Measurements from ENCODE around the gene USP9X.
"Not testable (repeated sequence)": the region's sequence is repeated elsewhere in the genome, so short reads cannot be mapped to it uniquely, and the experiment has no call there.

Gene USP9X

GRCh38 chrX:41087201-41087600 lies 2.0 kb downstream of the USP9X start:
- DNase-seq: no peak

DNA sequence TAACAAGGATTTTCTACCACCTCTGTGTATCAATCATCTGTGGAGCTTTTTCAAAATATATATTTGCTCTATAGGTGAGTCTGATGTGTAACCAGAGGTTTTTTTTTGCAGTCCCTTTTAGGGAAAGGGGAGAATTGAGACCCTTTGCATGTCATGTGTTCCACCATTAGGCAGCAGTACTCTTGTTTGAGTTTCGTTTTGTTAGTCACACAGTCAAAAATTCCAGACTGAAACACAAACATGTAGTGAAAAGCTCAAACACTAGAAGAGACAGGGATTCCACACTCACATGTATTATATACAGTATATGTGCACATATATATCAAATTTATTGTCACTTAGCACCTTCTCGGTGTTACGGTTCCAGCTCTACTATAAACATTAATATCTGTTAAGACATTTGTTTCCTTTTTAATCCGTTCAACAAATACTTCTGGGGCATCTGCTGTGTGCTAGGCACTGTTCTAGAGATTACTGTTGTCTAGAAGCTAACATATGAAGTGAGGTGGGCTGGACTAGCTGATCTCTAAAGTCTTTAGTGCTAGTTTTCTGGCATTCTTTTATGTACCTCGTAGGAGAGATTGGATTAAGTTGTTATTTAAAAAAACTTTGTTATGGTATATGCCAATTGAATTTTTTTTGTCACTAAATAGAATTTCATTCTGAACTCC lies 5.5 kb downstream of the USP9X start:
- DNase-seq: no peak

- no peak for DNase-seq
Observed at GRCh38 chrX:41092776-41093175, 7.5 kb downstream of the USP9X start.

DNA sequence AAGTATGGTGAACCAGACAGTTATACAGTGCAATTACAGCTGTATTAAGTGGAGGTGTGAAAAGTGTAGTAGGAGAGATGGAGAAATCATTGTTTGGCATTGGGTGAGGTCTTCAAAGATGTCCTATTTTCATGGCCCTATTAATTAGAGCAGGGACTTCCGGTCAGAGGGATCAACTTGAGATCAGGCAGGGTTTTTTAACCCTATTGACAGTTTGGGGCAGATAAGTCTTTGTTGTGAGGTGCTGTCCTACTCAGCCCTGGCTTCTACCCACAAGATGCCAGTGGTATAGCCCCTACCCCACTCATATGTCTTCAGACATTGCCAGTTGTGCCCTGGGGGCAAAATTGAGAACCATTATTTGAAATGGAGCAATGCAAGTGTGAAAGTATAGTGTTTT lies 9.9 kb downstream of the USP9X start:
- no peak for DNase-seq

DNA sequence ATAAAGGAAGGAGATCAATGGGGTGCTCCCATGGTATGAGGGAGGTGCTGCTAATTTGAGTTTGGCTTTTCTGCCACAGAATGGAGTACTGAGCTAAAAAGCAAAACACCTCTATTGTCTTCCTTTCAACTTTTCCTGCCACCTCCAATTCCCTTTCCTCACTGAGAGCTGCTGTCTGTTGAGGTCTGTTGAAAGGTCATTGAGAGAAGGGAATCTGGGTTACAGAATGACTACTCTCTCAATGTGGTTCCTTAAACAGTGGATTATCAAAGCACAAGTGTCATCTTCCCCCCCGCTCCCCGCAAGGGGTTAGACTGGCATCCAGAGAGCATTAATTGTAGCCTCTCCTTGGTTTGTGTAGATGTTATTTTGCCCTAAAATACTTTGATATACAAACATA lies 10.7 kb downstream of the USP9X start:
- DNase-seq: no peak

DNA sequence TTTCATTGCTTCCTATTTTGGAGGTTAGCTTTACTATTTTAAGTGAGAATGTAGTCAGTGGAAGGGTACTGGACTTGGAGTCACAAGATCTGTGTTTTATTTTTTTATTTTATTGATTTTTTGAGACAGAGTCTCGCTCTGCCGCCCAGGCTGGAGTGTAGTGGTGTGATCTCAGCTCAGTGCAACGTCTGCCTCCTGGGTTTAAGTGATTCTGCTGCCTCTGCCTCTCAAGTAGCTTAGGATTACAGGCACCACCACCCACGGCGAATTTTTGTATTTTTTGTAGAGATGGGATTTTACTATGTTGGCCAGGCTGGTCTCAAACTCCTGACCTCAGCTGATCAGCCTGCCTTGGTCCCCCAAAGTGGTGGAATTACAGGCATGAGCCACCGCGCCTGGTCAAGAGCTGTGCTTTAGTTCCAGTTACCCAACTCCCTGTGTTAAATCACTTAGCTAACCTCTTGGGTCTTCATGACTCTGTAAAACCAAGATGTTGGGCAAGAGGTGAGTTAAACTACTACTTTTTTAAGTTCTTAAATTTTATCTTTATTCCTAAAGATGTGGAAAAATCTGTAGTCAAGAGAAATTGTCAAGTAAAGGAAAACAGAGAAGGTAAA lies 11.2 kb downstream of the USP9X start:
- DNase-seq: no peak

GRCh38 chrX:41097326-41097725 lies 12.1 kb downstream of the USP9X start:
- DNase-seq: no peak

GRCh38 chrX:41100200-41100599 lies 15.0 kb downstream of the USP9X start:
- no peak for DNase-seq

DNA sequence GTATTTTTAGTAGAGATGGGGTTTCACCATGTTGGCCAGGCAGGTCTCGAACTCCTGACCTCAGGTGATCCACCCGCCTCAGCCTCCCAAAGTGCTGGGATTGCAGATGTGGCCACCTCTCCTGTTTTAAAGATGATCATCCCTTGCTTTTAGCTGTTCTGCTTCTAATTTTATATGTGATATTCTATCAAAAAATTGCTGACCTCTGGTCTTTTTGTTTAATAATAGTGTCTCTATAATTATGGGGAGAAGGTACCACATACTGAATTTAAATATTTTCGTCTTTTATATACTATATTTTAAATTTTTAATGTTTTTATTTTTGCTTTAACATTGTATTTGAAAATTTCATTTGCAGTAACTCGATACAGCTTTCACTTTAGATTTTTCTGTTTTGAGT lies 15.6 kb downstream of the USP9X start:
- DNase-seq: no peak

- DNase-seq: no peak
Observed at GRCh38 chrX:41105005-41105404, 19.8 kb downstream of the USP9X start.

DNA sequence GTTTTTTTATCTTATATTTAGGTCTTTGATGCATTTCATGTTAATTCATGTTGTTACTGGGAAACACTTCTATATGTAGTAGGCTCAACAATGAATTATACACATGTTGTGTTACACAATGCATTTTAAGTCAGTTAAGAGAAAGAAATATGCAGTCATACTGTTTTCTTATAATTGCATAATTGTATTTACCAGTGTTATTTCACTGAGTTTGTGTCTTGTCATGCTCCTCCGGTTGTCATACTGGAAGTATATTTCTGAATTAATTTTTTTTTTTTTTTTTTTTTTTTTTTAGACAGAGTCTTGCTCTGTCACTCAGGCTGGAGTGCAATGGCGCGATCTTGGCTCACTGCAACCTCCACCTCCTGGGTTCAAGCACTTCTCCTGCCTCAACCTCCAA lies 21.0 kb downstream of the USP9X start:
- not testable (repeated sequence) for DNase-seq

DNA sequence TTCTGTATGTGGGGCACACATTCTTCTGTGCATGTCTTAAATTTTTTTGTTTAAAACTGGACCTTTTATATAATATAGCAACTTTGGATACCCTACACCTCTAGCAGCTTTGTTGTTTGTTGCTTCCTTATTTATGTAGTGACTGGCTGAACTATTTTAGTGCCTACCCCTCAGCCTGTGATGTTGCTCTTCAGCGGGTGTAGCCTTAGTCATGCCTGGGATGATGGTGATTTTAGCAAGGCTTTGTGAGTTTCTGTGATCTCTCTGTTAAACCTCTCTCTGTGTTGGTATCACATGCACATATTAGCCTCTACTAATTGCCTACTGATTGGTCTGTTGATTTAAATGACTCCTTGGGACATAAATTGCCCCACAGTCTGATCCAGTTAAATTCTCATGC lies 22.8 kb downstream of the USP9X start:
- DNase-seq: no peak

DNA sequence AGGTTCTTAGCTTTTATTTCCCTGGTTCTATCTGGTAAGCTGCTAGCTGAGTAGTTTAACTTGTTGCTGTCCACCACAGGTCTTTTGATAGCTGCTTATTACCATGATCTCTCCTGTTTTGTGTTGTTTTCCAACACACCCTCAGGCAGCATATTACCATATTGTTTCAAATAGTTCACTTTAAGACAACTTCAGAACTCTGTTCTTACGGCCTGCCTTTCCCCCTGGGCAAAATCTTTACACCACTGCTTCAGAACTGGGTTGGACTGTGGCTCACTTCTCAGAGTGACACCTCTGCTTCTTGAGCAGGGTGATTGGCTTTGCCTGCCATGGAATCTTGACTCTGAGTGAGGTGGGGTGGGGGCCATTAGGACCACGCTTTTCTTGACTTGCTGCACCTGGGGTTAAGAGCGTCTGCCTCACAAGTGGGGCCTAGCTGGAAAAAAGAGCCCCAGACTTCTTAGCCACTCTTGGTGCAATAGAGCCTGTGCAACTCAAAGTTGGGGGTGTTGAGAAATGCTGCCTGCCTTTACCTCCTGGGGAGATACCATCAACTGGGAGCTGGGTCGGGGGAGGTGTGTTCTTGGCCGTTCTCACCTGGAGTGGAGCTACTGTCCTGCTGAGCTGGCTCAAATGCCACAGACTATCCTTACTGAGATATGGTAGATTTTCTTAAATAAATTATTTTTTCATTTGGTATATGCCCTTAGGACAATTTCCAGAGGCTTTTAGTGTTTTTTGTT lies 23.4 kb downstream of the USP9X start:
- no peak for DNase-seq

GRCh38 chrX:41110801-41111625 lies 25.8 kb downstream of the USP9X start:
- DNase-seq: no peak

GRCh38 chrX:41115104-41115425 lies 29.8 kb downstream of the USP9X start:
- not testable (repeated sequence) for DNase-seq

DNA sequence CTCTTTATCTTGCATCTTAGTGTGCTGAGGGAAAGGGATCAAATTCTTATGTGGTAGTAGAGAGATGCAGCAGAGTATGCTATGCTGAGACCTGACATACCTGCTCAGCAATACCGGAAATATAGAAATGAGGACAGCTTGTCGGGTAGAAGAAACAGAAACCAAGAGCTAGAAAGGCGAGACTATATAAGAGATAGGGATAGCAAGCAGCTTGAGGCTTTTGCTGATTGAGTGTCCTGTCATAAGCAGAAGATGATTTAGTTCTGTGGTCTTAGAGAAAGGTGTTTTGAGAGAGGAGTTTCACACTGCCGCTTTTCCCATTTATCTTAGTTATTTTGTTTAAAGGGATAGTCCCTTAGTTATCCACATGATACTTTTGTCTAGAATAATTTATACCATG lies 31.7 kb downstream of the USP9X start:
- no peak for DNase-seq

DNA sequence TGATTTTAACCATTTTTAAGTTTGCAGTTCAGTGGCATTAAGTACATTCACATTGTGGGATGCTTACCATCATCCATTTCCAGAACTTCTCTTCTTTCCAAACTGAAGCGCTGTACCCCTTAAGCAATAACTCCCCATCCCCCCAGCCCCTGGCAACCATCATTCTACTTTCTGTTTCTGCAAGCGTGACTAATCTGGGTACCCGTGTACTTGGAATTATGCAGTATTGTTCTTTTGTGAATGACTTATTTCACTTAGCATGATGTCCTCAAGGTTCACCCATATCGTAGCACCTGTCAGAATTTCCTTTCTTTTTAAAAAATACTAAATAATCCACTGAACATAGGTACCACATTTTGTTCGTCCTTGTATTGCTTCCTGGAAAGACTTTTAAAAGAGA lies 32.9 kb downstream of the USP9X start:
- DNase-seq: no peak

- DNase-seq: no peak
Observed at GRCh38 chrX:41119803-41120202, 34.6 kb downstream of the USP9X start.

GRCh38 chrX:41121766-41122165 lies 36.5 kb downstream of the USP9X start:
- no peak for DNase-seq

DNA sequence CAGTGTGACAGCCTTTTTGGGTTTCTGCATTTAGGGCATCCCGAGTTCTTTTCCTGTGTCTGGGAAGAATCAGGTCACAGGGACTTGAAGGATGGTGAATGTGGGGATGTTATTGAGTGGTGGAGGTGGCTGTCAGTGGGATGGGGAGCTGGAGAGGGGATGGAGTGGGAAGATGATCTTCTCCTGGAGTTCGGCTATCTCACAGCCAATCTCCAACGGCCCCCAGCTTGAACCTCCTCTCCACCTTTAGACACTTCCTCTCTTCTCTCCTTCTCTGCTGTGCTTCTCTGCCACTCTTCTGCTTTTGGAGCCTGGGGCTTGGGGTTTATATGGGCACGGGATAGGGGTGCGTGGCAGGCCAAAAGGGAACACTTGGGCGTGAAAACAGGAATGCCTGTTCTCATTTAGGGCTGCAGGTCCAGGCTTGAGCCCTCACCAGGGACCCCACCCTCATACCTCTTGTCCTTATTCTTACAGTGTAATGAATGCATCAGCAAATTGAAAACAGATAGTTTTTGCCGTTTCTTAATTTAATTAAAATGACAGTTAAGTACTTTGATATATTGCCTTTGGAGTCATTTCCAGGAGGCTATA lies 37.5 kb downstream of the USP9X start:
- DNase-seq: no peak

GRCh38 chrX:41127477-41128192 lies 42.4 kb downstream of the USP9X start:
- no peak for DNase-seq

GRCh38 chrX:41128955-41129354 lies 43.7 kb downstream of the USP9X start:
- DNase-seq: no peak

Measured in left hindlimb (tissue), 1 donor.